ENCODE data around the gene UGT2A3. TPM values are rescaled to one million over a fixed set of nuclear protein-coding genes. Genes with fewer than 3 reads are reported as not detected.

The UGT2A3 gene
- total RNA-seq = under 1 TPM in 1 of 4 donors, not detected in 3; 0.23 TPM

DNA sequence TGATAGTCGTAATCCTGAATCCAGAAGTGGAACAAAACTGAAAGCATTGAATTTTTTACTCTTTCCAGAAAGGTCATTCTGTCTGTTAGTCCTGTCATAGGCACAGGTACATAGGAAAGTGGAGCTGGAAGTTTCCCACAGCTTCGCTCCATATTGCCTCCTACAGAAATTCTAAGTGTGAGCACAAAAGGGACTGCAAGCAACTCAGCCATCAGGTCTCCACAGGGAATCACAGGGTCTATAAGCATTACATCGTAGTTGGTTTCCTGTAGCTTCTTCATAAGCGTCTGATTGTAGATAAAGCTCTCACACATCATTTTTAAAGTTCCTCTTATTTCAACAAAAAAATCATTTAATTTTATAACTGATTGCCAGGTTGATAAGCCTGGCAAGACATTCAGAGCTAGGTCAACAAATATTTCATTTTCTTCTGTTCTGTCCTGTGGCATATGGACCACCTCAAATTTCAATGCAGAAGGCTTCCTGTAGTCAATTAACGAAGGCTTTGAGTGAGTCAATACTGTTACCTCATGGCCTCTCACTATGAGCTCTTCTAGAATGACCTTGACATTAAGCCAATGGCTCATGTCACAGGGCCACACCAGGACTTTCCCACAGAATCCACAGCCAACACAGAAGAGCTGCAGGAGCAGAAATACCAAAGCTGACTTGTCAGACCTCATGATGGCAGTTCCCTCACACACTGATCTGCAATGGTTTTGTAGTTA is at the start of gene UGT2A3:
Gene UGT2A3, minus strand, starts transcription at position 727 of the 728 bp plus-strand sequence. Its CDS starts 44 bp downstream, at position 683.
- Histone ChIP-seq H3K4me1 (no peaks in the 10 kb centered on the region), H3K36me3 (no peaks in the 10 kb centered on the region), H3K27me3 (no peaks in the 10 kb centered on the region), H3K27ac (no peak within 1 kb of the TSS), H3K4me3 (no peak within 1 kb of the TSS), H3K9me3 (no peaks in the 10 kb centered on the region)
- no peak for ATAC-seq
- TF ChIP-seq POLR2A (IDR thresholded peaks at IDR 0.05) (no peak), POLR2AphosphoS5 (IDR thresholded peaks at IDR 0.05) (no peak), EP300 (IDR thresholded peaks at IDR 0.05) (no peak)
- TF ChIP-seq, protein P1, sequence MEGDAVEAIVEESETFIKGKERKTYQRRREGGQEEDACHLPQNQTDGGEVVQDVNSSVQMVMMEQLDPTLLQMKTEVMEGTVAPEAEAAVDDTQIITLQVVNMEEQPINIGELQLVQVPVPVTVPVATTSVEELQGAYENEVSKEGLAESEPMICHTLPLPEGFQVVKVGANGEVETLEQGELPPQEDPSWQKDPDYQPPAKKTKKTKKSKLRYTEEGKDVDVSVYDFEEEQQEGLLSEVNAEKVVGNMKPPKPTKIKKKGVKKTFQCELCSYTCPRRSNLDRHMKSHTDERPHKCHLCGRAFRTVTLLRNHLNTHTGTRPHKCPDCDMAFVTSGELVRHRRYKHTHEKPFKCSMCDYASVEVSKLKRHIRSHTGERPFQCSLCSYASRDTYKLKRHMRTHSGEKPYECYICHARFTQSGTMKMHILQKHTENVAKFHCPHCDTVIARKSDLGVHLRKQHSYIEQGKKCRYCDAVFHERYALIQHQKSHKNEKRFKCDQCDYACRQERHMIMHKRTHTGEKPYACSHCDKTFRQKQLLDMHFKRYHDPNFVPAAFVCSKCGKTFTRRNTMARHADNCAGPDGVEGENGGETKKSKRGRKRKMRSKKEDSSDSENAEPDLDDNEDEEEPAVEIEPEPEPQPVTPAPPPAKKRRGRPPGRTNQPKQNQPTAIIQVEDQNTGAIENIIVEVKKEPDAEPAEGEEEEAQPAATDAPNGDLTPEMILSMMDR (IDR thresholded peaks at IDR 0.05) = no peak
- 81 to 83% methylated on average over 4 to 5 of the region's 5 CpGs for WGBS, 2 donors (ENCODE audit: low coverage in 1 of 2)

DNA sequence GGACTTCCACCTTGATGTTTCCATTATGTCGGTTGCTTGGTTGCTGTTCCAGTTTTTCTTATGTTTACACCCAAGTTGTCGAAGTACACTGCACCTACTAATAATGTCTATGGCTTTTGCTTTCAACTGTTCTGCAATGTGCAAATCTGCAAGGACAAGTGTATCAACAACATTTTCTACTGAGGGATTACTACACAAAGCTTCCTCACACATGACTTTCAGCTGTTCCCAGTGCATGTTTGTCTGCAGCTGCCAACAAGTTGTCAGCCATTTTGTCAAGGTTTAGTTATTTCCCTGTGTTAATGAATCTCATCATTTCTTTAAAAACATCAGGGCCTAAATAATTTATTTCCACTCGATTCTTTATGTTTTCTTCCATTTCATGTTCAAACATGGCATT is 45.4 kb upstream of the UGT2A3 start:
- Histone ChIP-seq H3K36me3 (no peaks in the 10 kb centered on the region), H3K27ac (no peak overlapping the region), H3K27me3 (no peaks in the 10 kb centered on the region), H3K9me3 (no peaks in the 10 kb centered on the region), H3K4me1 (no peaks in the 10 kb centered on the region), H3K4me3 (no peak overlapping the region)
- no peak for ATAC-seq
- 22 to 42% methylated on average over 3 of the region's 3 CpGs for WGBS, 2 donors (ENCODE audit: low coverage in 1 of 2)
- TF ChIP-seq POLR2A (IDR thresholded peaks at IDR 0.05) (no peak), POLR2AphosphoS5 (IDR thresholded peaks at IDR 0.05) (no peak), EP300 (IDR thresholded peaks at IDR 0.05) (no peak)
- TF ChIP-seq, protein P1 (IDR thresholded peaks at IDR 0.05) = no peak

DNA sequence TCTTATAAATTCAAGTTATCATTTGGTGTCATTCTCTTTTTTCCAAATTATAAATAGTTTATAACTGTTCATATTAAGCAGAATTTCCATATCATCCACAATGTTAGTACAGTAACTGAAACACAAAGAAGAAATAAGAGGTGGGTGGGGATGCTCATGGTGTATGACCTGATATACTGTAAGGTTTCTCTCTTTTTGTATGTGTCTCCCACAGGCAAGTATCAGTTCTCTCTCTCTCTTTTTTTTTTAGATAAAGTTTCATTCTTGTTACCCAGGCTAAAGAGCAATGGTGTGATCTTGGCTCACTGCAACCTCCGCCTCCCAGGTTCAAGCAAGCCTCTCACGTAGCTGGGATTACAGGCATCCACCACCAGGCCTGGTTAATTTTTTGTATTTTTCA is 43.7 kb upstream of the UGT2A3 start:
- ATAC-seq = no peak
- H3K4me1 ChIP-seq = no peaks in the 10 kb centered on the region
- no peak overlapping the region for H3K4me3 ChIP-seq
- no peaks in the 10 kb centered on the region for H3K27me3 ChIP-seq
- 100% methylated on average over 1 of the region's 2 CpGs; no CpG with 5 or more reads in 1 of the 2 donors for WGBS, 2 donors (ENCODE audit: low coverage in 1 of 2)
- H3K36me3 ChIP-seq = no peaks in the 10 kb centered on the region
- no peaks in the 10 kb centered on the region for H3K9me3 ChIP-seq
- H3K27ac ChIP-seq = no peak overlapping the region
- TF ChIP-seq, protein P1 (IDR thresholded peaks at IDR 0.05) = no peak
- TF ChIP-seq POLR2AphosphoS5 (IDR thresholded peaks at IDR 0.05) (no peak), EP300 (IDR thresholded peaks at IDR 0.05) (no peak), POLR2A (IDR thresholded peaks at IDR 0.05) (no peak)

DNA sequence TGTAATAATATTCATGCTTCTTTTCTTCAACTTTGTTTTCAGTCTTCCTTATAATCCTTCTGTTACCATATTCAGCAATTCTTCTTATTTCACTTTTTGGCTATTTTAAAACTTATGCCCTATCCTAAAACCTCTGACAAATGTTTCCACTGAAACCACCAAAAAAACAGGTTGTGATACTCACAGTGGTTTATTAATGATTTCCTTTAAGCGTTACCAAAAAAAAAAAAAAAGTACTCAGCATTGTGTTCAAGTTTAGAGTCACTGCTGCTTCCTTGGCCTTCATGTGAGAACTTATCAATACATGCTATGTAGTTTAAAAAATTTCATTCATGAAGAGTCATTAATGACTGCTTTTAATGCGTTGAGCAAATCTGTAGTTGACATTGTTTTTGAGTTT is 35.4 kb upstream of the UGT2A3 start:
- H3K4me1 ChIP-seq = no peaks in the 10 kb centered on the region
- H3K27me3 ChIP-seq = no peaks in the 10 kb centered on the region
- H3K4me3 ChIP-seq = no peak overlapping the region
- no peak overlapping the region for H3K27ac ChIP-seq
- ATAC-seq = no peak
- TF ChIP-seq POLR2AphosphoS5 (IDR thresholded peaks at IDR 0.05) = no peak
- no peak for TF ChIP-seq EP300 (IDR thresholded peaks at IDR 0.05)
- no peak for TF ChIP-seq POLR2A (IDR thresholded peaks at IDR 0.05)
- TF ChIP-seq, protein P1 (IDR thresholded peaks at IDR 0.05) = no peak
- WGBS, 2 donors (ENCODE audit: low coverage in 1 of 2) = 77 to 85% methylated on average over 2 of the region's 2 CpGs
- H3K36me3 ChIP-seq = no peaks in the 10 kb centered on the region
- H3K9me3 ChIP-seq = no peaks in the 10 kb centered on the region

DNA sequence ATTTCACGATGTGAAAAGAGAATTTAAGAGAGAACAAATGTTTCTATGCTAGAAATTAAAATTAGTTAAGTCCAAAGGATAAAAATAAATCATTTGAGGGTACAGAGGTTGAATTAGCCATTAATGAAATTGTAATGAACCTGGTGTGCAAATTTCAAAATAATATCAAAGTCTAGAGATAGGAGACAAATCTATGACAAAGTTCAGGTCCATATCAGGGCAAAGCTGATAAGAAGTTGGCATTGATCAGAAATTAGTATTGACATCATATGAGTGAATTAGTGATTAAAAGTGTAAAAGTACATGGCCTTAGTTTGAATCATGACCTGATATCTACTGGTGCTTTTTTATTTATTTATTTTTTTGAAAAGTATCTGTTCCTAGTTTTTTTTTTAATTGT is 33.8 kb upstream of the UGT2A3 start:
- no peaks in the 10 kb centered on the region for H3K4me1 ChIP-seq
- H3K36me3 ChIP-seq = no peaks in the 10 kb centered on the region
- no peak overlapping the region for H3K4me3 ChIP-seq
- H3K9me3 ChIP-seq = no peaks in the 10 kb centered on the region
- H3K27me3 ChIP-seq = no peaks in the 10 kb centered on the region
- no peak for ATAC-seq
- WGBS, 2 donors (ENCODE audit: low coverage in 1 of 2) = 85% methylated on average over 1 of the region's 1 CpG; no CpG with 5 or more reads in 1 of the 2 donors
- no peak overlapping the region for H3K27ac ChIP-seq
- TF ChIP-seq POLR2A (IDR thresholded peaks at IDR 0.05) (no peak), EP300 (IDR thresholded peaks at IDR 0.05) (no peak), POLR2AphosphoS5 (IDR thresholded peaks at IDR 0.05) (no peak)
- TF ChIP-seq, protein P1 (IDR thresholded peaks at IDR 0.05) = no peak
